ENCODE results near the gene NARS2.

- TF ChIP-seq, protein P1, sequence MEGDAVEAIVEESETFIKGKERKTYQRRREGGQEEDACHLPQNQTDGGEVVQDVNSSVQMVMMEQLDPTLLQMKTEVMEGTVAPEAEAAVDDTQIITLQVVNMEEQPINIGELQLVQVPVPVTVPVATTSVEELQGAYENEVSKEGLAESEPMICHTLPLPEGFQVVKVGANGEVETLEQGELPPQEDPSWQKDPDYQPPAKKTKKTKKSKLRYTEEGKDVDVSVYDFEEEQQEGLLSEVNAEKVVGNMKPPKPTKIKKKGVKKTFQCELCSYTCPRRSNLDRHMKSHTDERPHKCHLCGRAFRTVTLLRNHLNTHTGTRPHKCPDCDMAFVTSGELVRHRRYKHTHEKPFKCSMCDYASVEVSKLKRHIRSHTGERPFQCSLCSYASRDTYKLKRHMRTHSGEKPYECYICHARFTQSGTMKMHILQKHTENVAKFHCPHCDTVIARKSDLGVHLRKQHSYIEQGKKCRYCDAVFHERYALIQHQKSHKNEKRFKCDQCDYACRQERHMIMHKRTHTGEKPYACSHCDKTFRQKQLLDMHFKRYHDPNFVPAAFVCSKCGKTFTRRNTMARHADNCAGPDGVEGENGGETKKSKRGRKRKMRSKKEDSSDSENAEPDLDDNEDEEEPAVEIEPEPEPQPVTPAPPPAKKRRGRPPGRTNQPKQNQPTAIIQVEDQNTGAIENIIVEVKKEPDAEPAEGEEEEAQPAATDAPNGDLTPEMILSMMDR (IDR thresholded peaks at IDR 0.05; ENCODE audit: insufficient read depth, low read length, poor library complexity, severe bottlenecking), result no peak
- no peak for TF ChIP-seq EZH2phosphoT487 (conservative IDR thresholded peaks at IDR 0.05; ENCODE audit: low read length)
Measured at GRCh38 chr11:78551066-78551465, 23.6 kb downstream of the NARS2 start.

Measured in SU-DHL-6 (cell line).